GM19351 (cell line): ENCODE measurements around the gene GAB2.
"Not testable (repeated sequence)": the region's sequence is repeated elsewhere in the genome, so short reads cannot be mapped to it uniquely, and the experiment has no call there.

ENCODE experiments used
- ATAC-seq: cut with Tn5 transposase; IDR thresholded peaks from one replicate; pipeline ENCODE4 v1.9.1; 2021; ENCODE audit warnings: mild to moderate bottlenecking, moderate library complexity; ENCODE audit not compliant: unreplicated experiment

GAB2 gene

GRCh38 chr11:78318321-78319114 is 99.1 kb downstream of the GAB2 start:
- no peak for ATAC-seq

GRCh38 chr11:78315724-78316123 is 101.9 kb downstream of the GAB2 start:
- ATAC-seq = no peak

- no peak for ATAC-seq
Measured at GRCh38 chr11:78314762-78315161, 102.9 kb downstream of the GAB2 start.

GRCh38 chr11:78313898-78314297 is 103.7 kb downstream of the GAB2 start:
- no peak for ATAC-seq

GRCh38 chr11:78313181-78313795 is 104.3 kb downstream of the GAB2 start:
- ATAC-seq = no peak

- peak; percentile 51 for ATAC-seq
Measured at GRCh38 chr11:78312712-78313111, 104.9 kb downstream of the GAB2 start.

- no peak for ATAC-seq
Measured at GRCh38 chr11:78311702-78312371, 105.8 kb downstream of the GAB2 start.

- ATAC-seq = peak; percentile 89
Measured at GRCh38 chr11:78310500-78310909, 107.1 kb downstream of the GAB2 start.

- no peak for ATAC-seq
Measured at GRCh38 chr11:78304201-78304600, 113.4 kb downstream of the GAB2 start.

- no peak for ATAC-seq
Measured at GRCh38 chr11:78300108-78300839, 117.3 kb downstream of the GAB2 start.

- no peak for ATAC-seq
Measured at GRCh38 chr11:78299000-78299710, 118.5 kb downstream of the GAB2 start.

- no peak for ATAC-seq
Measured at GRCh38 chr11:78298291-78298771, 119.3 kb downstream of the GAB2 start.

- no peak for ATAC-seq
Measured at GRCh38 chr11:78295991-78296930, 121.4 kb downstream of the GAB2 start.

- no peak for ATAC-seq
Measured at GRCh38 chr11:78295347-78295746, 122.3 kb downstream of the GAB2 start.

GRCh38 chr11:78294100-78294499 is 123.5 kb downstream of the GAB2 start:
- not testable (repeated sequence) for ATAC-seq

- ATAC-seq = no peak
Measured at GRCh38 chr11:78293536-78293935, 124.1 kb downstream of the GAB2 start.

GRCh38 chr11:78292109-78292803 is 125.4 kb downstream of the GAB2 start:
- no peak for ATAC-seq

GRCh38 chr11:78291503-78292108 is 126.0 kb downstream of the GAB2 start:
- no peak for ATAC-seq
